GM12891 (cell line): ENCODE data around the gene MTREX.
A peak's percentile ranks its signal among the peaks of the same experiment; 100 is the strongest.

ENCODE experiments used
- DNase-seq: peaks from one replicate; pipeline ENCODE4 v3.0.0; 2011; ENCODE audit warnings: low spot score; ENCODE audit not compliant: insufficient read length
- FAIRE-seq: peaks from 2 replicates; lab custom pipeline; 2011; peaks lifted over from hg19 to GRCh38; lab: Jason Lieb, UNC
- PAX5 ChIP-seq: IDR thresholded peaks from 2 replicates; pipeline ENCODE4 v1.6.1; 2011; ENCODE audit warnings: low read length, moderate library complexity, mild to moderate bottlenecking; ENCODE audit not compliant: insufficient read depth, severe bottlenecking
- POLR2A ChIP-seq: IDR thresholded peaks from 2 replicates; pipeline ENCODE4 v1.6.1; 2011; ENCODE audit warnings: low read depth, low read length, control low read depth
- POLR2AphosphoS5 ChIP-seq: IDR thresholded peaks from 2 replicates; pipeline ENCODE4 v1.6.1; 2011; ENCODE audit warnings: low read depth, low read length, control low read depth
- POU2F2 ChIP-seq: IDR thresholded peaks from 2 replicates; pipeline ENCODE4 v1.6.1; 2011; ENCODE audit warnings: low read depth, mild to moderate bottlenecking, control low read depth, low read length, moderate library complexity
- SPI1 ChIP-seq: IDR thresholded peaks from 2 replicates; pipeline ENCODE4 v1.6.1; 2011; ENCODE audit warnings: low read depth, low read length, control low read depth
- TAF1 ChIP-seq: IDR thresholded peaks from 2 replicates; pipeline ENCODE4 v1.6.1; 2011; ENCODE audit warnings: low read depth, low read length, control low read depth

The MTREX gene

GRCh38 chr5:55370291-55370925 lies 62.6 kb downstream of the MTREX start:
- TF ChIP-seq TAF1 (no peak), POU2F2 (no peak), PAX5 (no peak), SPI1 (peak; percentile 37; the same call in 1 of the 2 replicates), POLR2A (no peak), POLR2AphosphoS5 (no peak)
- DNase-seq (no peak), FAIRE-seq (no peak)

DNA sequence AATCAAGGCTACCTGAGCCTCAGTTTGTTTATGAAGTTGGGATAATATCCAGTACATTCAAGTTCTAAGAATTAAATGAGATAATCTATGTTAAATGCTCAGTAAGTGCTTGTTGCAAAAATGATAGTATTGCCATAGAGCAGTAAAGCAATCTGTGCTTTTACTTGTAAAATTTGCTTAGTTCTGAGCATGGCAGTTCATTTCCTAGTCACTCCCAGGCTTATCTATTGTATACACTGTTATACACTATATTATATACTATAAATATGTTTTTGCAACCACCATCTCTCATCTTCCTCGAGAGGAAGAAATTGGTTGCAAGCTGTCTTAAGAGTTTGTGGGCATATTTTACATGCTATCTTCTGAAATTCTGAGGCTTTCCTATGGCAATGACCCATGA lies 63.4 kb downstream of the MTREX start:
- DNase-seq, result no peak
- FAIRE-seq, result no peak
- no peak for TF ChIP-seq POLR2A
- TF ChIP-seq POU2F2, result no peak
- TF ChIP-seq POLR2AphosphoS5, result no peak
- no peak for TF ChIP-seq SPI1
- no peak for TF ChIP-seq TAF1
- no peak for TF ChIP-seq PAX5

DNA sequence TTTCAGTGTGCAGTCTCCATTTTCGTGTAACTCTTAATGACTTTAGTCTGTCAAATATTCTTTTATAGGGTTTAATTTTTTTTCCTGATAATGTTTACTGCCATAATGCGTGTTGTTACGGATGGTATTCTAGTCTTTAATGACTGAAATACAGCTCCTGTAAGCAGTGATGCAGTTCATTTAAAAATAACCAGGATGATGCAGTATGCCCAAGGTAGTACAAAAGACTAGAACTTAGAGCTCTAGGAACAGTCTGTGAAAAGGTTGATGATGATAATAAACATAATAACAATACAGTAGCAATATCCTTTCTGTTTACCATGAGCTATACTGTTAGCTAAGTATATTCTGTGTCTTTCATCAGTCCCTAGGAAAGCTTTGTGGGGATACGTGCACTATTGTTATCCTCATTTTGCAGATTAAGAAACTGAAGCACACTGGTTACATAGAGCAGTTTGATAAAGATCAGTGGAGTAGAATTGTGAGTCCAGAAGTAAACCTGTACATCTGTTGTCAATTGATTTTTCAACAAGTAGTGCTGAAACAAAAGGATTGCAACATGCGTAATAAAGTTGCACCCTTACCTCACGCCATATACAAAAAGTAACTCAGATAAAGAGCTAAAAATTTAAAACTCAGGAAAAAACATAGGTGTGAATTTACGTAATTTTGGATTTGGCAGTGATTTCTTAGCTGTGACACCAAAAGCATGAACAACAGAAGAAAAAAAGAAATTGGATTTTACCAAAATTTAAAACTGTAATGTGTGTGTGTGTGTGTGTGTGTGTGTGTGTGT lies 64.5 kb downstream of the MTREX start:
- FAIRE-seq (no peak), DNase-seq (no peak)
- TF ChIP-seq PAX5 (no peak), POU2F2 (no peak), SPI1 (no peak), TAF1 (no peak), POLR2A (no peak), POLR2AphosphoS5 (no peak)

DNA sequence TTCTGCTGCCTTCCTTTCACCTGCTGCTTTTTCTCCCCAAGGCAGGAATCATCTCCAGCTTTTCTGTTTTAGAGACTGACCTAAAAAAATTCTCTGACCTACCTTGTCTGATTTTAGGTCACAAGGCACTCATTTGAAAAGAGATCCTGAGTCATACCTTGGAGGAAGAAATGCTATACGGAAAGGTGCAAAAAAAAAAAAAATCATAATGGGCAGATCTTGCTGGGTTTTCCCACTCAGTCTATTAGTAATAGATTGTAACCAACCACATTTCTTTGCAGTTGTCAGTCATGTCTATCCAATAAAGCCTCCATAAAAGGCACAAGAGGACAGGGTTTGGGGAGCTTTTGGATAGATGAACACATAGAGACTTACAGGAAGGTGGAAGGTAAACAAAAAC lies 70.0 kb downstream of the MTREX start:
- TF ChIP-seq POLR2A, result no peak
- TF ChIP-seq PAX5, result no peak
- TF ChIP-seq POLR2AphosphoS5, result no peak
- no peak for TF ChIP-seq SPI1
- no peak for TF ChIP-seq TAF1
- no peak for TF ChIP-seq POU2F2
- no peak for FAIRE-seq
- no peak for DNase-seq

DNA sequence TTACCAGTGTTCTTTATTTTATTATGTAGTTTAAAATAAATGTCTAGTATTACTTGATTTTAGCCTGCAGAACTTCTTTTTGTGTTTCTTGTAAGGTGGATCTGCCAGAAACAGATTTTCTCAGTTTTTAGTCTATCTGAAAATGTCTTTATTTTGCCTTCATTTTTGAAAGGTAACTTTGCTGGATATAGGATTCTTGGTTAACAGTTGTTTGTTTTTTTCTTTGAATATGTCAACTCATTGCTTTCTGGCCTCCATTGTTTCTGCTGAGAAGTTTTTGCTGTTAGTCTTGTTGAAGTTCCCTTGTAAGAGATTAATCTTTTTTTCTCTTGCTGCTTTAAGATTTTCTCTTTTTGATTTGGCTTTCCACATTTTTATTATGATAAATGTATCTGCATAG lies 75.5 kb downstream of the MTREX start:
- no peak for TF ChIP-seq POU2F2
- TF ChIP-seq PAX5, result no peak
- no peak for TF ChIP-seq TAF1
- TF ChIP-seq SPI1, result no peak
- no peak for TF ChIP-seq POLR2AphosphoS5
- TF ChIP-seq POLR2A, result no peak
- FAIRE-seq, result no peak
- DNase-seq, result no peak

DNA sequence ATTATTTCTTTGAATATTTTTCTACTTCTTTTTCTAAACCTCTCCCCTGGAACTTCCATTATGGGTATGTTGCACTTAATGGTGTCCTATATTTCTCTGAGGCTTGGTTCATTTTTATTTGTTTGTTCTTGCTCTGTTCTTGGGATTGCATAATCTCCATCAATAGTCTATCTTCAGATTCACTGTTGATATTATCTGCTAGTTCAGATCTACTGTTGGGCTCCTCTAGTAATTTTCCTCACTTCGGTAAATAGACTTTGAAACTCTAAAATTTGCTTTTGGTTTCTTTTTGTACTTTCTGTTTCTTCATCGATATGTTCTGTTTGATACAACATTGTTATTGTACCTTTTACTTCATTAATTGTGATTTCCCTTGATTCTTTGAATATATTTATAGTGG lies 76.3 kb downstream of the MTREX start:
- FAIRE-seq (peak; percentile 54), DNase-seq (no peak)
- TF ChIP-seq POLR2A (no peak), TAF1 (no peak), POU2F2 (no peak), PAX5 (no peak), SPI1 (no peak), POLR2AphosphoS5 (no peak)

GRCh38 chr5:55385227-55385626 lies 77.4 kb downstream of the MTREX start:
- DNase-seq (no peak), FAIRE-seq (no peak)
- TF ChIP-seq PAX5 (no peak), POU2F2 (no peak), SPI1 (no peak)

GRCh38 chr5:55385846-55386245 lies 78.1 kb downstream of the MTREX start:
- DNase-seq (no peak), FAIRE-seq (no peak)
- TF ChIP-seq POU2F2 (no peak), TAF1 (no peak), POLR2AphosphoS5 (no peak), SPI1 (no peak), POLR2A (no peak), PAX5 (no peak)

GRCh38 chr5:55386356-55386755 lies 78.6 kb downstream of the MTREX start:
- TF ChIP-seq POU2F2, result no peak
- TF ChIP-seq POLR2AphosphoS5, result no peak
- TF ChIP-seq POLR2A, result no peak
- no peak for TF ChIP-seq TAF1
- TF ChIP-seq PAX5, result no peak
- no peak for TF ChIP-seq SPI1
- DNase-seq (no peak), FAIRE-seq (no peak)

DNA sequence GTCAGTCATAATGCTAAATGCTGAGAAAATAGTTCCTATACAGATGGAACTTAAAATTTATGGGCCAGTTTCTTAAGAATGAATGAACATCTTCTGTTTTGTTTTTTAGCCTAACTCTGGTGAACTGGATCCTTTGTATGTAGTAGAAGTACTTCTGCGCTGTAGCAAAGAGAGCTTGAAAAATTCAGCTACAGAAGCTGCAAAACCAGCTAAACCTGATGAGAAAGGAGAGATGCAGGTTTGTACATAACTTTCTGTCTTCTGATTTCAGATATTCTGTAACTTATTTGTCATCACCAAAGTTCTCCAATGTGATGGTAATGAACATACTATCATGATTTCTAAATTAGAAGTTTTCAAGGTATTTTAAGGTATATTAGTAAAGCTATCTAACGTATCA lies 80.1 kb downstream of the MTREX start:
- DNase-seq (no peak), FAIRE-seq (no peak)
- no peak for TF ChIP-seq POU2F2
- no peak for TF ChIP-seq PAX5
- no peak for TF ChIP-seq TAF1
- no peak for TF ChIP-seq SPI1
- TF ChIP-seq POLR2A, result no peak
- TF ChIP-seq POLR2AphosphoS5, result no peak

DNA sequence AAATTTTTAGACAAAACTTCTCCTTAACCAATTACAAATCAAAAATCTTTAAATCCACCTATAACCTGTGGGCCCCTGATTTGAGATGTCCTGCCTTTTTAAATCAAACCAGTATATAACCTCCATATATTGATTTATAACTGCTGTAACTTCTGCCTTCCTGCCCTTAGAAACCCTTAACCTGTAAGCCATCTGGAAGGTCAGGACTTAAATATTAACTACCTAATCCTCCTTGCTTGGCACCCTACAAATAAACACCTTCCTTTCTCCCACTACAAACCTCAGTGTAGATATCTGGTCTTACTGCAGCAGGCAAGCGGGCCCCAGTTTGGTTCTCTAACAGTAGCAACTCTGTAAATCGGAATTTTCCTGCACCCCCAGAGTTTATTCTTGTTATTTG lies 83.9 kb downstream of the MTREX start:
- DNase-seq (no peak), FAIRE-seq (no peak)
- TF ChIP-seq POU2F2, result no peak
- no peak for TF ChIP-seq TAF1
- no peak for TF ChIP-seq POLR2AphosphoS5
- TF ChIP-seq POLR2A, result no peak
- TF ChIP-seq PAX5, result no peak
- TF ChIP-seq SPI1, result no peak
